ENCODE results near the gene NECAB2.

NECAB2 gene

GRCh38 chr16:84024854-84025253 lies 56.8 kb downstream of the NECAB2 start:
- H3K4me3 ChIP-seq (ENCODE audit: low read depth, low read length): no peak overlapping the region
- no peak for TF ChIP-seq CTCF (IDR thresholded peaks at IDR 0.05; ENCODE audit: insufficient read depth, low read length, missing control alignments)
- DNase-seq (ENCODE audit: low read depth, low spot score): no peak
- CTCF ChIA-PET: no interaction called here
- POLR2A ChIA-PET: no interaction called here

DNA sequence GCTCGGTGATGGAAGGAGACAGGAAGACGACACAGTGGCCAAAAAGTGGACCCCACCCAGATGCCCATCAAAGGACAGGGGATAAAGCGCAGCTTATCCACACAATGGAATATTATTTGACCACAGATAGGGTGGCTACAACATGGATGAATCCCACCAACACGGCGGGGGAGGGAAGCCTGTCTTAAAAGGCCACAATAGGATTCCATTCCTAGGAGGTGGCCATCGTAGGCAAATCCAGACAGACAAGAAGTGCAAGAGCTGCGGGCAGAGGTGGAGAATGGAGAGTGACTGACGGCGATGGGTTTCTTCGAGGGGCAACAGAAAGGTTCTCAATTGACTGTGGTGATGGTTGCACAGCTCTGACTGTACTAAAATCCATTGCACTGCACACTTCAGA lies 58.6 kb downstream of the NECAB2 start:
- POLR2A ChIA-PET: no interaction called here
- no peak for DNase-seq (ENCODE audit: low read depth, low spot score)
- no peak for TF ChIP-seq CTCF (IDR thresholded peaks at IDR 0.05; ENCODE audit: insufficient read depth, low read length, missing control alignments)
- H3K4me3 ChIP-seq (ENCODE audit: low read depth, low read length): no peak overlapping the region
- CTCF ChIA-PET: no interaction called here

DNA sequence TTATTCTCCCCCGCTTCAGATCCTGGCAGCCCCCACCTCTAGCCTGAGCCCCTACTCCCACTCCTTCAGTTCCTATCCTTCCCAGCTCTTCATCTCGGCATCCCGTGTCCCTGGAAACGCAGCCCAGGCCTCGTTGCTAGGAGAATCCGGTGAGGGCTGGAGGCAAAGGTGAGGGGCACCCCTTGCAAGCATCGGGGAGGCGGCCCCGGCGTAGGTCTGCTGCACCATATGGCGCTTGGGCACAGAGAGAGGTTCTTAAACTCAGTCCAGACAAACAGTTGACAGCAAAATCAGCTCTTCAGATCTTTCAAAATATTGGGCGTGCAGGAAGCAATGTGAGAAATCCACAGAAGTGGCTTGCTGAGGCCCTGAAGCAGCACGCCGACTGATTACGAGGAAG lies 59.6 kb downstream of the NECAB2 start:
- DNase-seq (ENCODE audit: low read depth, low spot score): no peak
- ChIA-PET CTCF (interaction anchor here (1.2 kb wide), 1 partner anchor 38 kb away, joined by 4 read pairs; no protein-coding TSS in a partner anchor), POLR2A (no interaction called here)
- TF ChIP-seq CTCF (IDR thresholded peaks at IDR 0.05; ENCODE audit: insufficient read depth, low read length, missing control alignments): no peak
- H3K4me3 ChIP-seq (ENCODE audit: low read depth, low read length): no peak overlapping the region

DNA sequence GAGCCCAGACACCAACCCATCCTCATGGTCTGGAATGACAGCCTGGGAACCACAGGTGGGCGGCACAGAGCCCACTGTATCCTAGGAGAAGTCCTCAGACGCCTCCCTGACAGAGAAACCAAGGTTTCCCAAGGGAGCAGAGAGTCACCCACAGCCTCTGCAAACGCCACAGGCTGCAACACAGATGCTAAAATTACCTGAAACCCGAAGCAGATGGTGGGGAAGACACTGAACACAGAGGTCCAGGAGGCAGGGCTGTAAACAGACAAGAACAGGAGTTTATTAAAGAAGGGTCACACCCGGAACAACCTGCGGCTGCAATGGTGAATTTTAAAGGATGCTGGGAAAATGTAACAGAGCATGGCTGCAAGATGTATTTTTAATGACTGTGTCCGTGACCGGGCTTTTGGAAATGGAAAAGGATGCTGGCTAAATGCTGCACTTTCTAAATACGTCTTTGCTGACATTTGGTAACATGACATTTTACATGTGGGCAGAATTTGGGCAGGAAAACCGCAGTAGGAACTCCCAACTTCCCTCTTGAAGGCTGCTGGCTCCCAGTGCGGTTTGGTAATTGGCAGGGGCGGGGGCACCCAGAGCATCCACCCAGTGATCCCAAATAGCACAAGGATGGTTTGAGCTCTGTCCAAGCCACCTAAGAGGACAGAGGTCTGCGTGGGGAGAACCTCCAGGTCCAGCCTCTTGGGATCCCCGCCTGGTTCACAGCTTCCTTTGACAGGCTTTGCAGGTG lies 61.4 kb downstream of the NECAB2 start:
- POLR2A ChIA-PET: no interaction called here
- TF ChIP-seq CTCF (IDR thresholded peaks at IDR 0.05; ENCODE audit: insufficient read depth, low read length, missing control alignments): no peak
- CTCF ChIA-PET: interaction anchor here (1.1 kb wide), 1 partner anchor 36 kb away, joined by 3 read pairs; no protein-coding TSS in a partner anchor
- no peak overlapping the region for H3K4me3 ChIP-seq (ENCODE audit: low read depth, low read length)
- DNase-seq (ENCODE audit: low read depth, low spot score): no peak

- H3K4me3 ChIP-seq (ENCODE audit: low read depth, low read length): no peak overlapping the region
- DNase-seq (ENCODE audit: low read depth, low spot score): no peak
- no peak for TF ChIP-seq CTCF (IDR thresholded peaks at IDR 0.05; ENCODE audit: insufficient read depth, low read length, missing control alignments)
- ChIA-PET POLR2A (no interaction called here), CTCF (interaction anchor here (1.2 kb wide), 1 partner anchor 34 kb away, joined by 3 read pairs; no protein-coding TSS in a partner anchor)
Measured at GRCh38 chr16:84031556-84031955, 63.5 kb downstream of the NECAB2 start.

DNA sequence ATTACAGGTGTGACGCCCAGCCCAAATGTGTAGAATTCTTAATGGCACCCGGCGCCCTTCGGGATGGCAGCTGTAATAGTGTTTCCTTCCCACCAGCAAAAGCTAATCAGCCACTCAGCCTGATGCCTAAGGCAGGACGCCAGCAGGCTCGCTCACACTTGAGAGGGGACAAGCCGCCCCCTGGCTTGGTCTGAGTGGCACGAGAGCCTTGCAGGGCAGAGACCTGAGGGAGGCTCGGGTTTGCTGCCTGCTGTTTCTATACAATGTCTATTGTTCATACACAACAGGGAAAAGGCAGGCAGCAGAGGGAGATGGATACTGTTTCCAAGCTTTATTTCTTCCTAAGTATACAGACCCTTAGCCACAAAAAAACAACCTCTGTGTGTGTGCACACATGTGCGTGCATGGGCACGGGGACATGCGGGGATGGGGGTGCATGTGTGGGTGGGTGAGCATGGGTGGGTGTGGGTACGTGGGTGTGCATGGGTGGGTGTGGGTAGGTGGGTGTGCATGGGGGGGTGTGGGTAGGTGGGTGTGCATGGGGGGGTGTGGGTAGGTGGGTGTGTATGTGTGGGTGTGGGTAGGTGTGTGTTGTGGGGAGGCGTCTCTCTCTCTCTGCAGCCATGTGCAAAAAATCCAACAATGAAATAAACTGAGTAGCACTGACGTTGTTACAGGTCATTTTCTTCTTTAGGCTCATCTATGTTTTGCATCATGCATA lies 64.6 kb downstream of the NECAB2 start:
- no peak overlapping the region for H3K4me3 ChIP-seq (ENCODE audit: low read depth, low read length)
- ChIA-PET POLR2A (no interaction called here), CTCF (interaction anchor here (1.0 to 1.2 kb wide), 2 partner anchors 33 kb away, joined by 3 to 4 read pairs; no protein-coding TSS in a partner anchor)
- TF ChIP-seq CTCF (IDR thresholded peaks at IDR 0.05; ENCODE audit: insufficient read depth, low read length, missing control alignments): no peak
- DNase-seq (ENCODE audit: low read depth, low spot score): no peak
